GM12891 (cell line): ENCODE data around the gene CPXM1.

Source experiments
- POLR2A ChIP-seq: IDR thresholded peaks from 2 replicates; pipeline ENCODE4 v1.6.1; 2011; ENCODE audit warnings: low read depth, low read length, control low read depth
- POLR2AphosphoS5 ChIP-seq: IDR thresholded peaks from 2 replicates; pipeline ENCODE4 v1.6.1; 2011; ENCODE audit warnings: low read depth, low read length, control low read depth
- POU2F2 ChIP-seq: IDR thresholded peaks from 2 replicates; pipeline ENCODE4 v1.6.1; 2011; ENCODE audit warnings: low read depth, mild to moderate bottlenecking, control low read depth, low read length, moderate library complexity
- TAF1 ChIP-seq: IDR thresholded peaks from 2 replicates; pipeline ENCODE4 v1.6.1; 2011; ENCODE audit warnings: low read depth, low read length, control low read depth

DNA sequence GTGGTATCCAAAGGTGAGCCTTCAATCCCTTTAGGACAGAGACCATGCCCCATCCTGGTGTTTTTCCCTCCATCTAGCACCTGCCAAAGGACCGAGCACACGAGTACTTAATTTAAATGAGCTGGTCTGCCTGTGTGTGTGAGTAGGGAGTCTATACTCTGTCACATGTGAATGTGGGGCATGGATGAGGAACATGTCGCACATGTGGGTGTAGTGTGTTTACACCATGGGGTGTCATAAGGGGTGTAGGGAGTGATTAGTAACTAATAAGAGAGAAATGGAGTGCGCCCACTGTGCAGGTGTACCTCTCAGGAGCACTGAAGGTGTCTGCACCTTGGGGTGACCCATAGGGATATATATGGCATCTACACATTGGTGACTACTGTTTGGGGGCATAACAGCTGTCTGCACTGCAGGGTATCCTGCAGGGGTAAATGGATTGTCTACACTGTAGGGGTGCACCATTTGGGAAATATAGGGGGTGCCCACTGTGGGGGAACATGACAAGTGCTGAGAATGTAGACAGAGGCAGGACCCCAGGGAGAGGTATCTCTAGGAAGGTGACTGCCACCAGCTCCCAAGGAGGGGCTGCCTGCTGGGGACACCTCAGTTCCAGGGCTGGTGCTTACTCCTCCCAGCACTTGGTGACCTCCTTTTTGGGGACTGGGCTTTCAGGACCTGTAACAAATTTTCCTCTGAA lies 54.3 kb downstream of the CPXM1 start:
- TF ChIP-seq TAF1 (no peak), POLR2A (no peak), POLR2AphosphoS5 (no peak), POU2F2 (no peak)
